ENCODE data around the gene SLC25A6.
"Not testable (repeated sequence)": the region's sequence is repeated elsewhere in the genome, so short reads cannot be mapped to it uniquely, and the experiment has no call there.

The SLC25A6 gene

DNA sequence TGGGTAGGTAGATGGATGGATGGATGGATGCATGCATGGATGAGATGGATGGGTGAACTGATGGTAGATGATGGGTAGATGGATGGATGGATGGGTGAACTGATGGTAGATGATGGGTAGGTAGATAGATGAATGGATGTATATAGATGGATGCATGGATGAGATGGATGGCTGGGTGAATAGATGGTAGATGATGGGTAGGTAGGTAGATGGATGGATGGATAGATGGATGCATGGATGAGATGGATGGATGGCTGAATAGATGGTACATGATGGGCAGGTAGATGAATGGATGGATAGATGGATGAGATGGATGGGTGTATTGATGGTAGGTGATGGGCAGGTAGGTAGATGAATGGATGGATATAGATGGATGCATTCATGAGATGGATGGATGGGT, 15.1 kb upstream of the SLC25A6 start:
- TF ChIP-seq, protein P1, sequence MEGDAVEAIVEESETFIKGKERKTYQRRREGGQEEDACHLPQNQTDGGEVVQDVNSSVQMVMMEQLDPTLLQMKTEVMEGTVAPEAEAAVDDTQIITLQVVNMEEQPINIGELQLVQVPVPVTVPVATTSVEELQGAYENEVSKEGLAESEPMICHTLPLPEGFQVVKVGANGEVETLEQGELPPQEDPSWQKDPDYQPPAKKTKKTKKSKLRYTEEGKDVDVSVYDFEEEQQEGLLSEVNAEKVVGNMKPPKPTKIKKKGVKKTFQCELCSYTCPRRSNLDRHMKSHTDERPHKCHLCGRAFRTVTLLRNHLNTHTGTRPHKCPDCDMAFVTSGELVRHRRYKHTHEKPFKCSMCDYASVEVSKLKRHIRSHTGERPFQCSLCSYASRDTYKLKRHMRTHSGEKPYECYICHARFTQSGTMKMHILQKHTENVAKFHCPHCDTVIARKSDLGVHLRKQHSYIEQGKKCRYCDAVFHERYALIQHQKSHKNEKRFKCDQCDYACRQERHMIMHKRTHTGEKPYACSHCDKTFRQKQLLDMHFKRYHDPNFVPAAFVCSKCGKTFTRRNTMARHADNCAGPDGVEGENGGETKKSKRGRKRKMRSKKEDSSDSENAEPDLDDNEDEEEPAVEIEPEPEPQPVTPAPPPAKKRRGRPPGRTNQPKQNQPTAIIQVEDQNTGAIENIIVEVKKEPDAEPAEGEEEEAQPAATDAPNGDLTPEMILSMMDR (conservative IDR thresholded peaks at IDR 0.05) = no peak
- TF ChIP-seq ZFX (IDR thresholded peaks at IDR 0.05) = no peak

DNA sequence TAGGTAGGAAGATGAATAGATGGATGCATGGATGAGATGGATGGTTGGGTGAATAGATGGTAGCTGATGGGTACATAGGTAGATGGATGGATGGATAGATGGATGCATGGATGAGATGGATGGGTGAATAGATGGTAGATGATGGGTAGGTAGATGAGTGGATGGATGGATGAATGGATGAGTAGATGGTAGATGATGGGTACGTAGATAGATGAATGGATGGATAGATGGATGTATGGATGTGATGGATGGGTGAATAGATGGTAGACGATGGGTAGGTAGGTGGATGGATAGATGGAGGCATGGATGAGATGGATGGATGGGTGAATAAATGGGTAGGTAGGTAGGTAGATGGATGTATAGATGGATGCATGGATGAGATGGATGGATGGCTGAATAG, 13.9 kb upstream of the SLC25A6 start:
- H3K27ac ChIP-seq = not testable (repeated sequence)

More for the DNA sequence above, 15.1 kb upstream of the SLC25A6 start:
- no peak overlapping the region for H3K27ac ChIP-seq

DNA sequence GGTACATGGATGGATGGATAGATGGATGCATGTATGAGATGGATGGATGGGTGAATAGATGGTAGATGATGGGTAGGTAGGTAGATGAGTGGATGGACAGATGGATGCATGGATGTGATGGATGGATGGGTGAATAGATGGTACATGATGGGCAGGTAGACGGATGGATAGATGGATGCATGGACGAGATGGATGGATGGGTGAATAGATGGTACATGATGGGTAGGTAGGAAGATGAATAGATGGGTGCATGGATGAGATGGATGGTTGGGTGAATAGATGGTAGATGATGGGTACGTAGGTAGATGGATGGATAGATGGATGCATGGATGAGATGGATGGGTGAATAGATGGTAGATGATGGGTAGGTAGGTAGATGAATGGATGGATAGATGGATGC, 12.0 kb upstream of the SLC25A6 start:
- not testable (repeated sequence) for H3K27ac ChIP-seq

DNA sequence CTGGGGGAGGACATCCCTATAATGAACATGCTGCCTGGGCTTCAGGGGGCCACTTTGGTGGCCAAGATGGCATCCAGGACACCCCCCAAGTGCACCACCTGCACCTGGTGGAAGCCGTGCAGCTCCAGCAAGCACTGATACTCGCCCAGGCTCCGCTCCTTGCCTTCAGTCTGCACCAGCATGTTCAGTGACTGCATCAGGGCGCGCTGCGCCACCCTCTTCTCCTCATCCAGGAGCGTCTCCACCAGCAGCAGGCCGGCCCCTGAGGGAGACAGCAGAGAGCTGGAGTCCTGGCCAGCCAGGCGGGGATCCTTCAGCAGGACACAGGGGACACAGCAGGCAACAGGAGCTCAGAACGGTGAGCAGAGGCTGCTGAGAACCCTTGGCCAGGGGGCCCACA, 11.3 kb upstream of the SLC25A6 start:
- H3K27ac ChIP-seq = no peak overlapping the region
- TF ChIP-seq ZFX (IDR thresholded peaks at IDR 0.05) = no peak
- TF ChIP-seq, protein P1 (conservative IDR thresholded peaks at IDR 0.05) = no peak

DNA sequence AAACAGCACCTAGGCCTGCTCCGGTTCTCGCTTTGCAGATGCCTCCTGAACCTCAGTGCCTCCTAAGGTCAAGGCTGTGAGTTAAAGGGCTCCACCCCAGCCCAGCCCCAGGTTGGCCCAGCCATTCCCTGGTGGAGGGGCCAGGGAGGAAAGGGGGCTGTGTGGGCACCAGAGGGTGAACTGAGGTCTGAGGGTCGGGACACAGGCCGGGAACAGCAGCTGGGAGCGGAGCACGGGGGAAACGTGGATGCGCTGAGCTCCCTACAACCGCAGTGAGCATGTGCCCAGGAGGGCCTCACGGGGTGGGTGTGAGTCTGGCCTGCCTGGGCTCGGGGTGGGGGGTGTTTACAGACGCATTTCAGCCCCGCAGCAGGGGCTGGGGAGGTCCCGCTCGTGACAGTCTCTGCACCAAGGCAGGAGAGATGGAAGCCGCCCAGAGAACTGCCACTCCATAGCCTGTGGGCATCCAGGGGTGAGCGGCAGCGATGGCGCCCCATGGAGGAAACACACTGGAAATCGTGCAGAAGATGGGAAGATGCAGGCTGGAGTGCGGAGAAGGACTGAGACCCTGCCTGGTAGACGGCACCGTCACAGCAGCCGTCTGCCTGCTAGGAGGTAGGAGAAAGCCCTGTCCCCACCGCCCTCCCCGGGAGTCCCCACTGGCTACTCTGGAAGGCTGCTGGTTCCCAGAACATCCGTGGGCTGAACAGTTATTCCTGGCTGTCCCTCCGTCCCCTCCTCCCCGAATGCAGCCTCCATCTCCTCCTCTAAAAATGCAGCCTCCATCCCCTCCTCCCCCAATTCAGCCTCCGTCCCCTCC, 9.9 kb upstream of the SLC25A6 start:
- TF ChIP-seq, protein P1 (conservative IDR thresholded peaks at IDR 0.05) = no peak
- no peak for TF ChIP-seq ZFX (IDR thresholded peaks at IDR 0.05)
- H3K27ac ChIP-seq = no peak overlapping the region

DNA sequence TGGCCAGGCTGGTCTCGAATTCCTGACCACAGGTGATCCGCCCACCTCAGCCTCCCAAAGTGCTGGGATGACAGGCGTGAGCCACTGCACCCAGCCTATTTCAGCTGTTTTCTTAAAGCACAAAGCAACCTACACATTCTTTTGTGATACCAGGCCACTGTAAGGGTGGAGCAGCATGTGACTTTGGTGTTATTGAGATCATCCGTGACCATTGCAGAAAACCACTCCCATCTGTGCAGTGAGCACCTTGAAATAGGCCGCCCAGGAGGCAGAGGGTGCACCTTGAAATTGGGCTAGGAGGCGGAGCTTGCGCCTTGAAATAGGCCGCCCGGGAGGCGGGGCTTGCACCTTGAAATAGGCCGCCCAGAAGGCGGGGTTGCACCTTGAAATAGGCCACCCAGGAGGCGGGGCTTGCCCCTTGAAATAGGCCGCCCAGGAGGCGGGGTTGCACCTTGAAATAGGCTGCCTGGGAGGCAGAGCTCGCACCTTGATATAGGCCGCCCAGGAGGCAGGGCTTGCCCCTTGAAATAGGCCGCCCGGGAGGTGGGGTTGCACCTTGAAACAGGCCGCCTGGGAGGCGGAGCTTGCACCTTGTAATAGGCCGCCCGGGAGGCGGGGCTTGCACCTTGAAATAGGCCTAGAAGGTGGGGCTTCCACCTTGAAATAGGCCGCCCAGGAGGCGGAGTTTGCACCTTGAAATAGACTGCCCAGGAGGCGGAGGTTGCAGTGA, 9.0 kb upstream of the SLC25A6 start:
- no peak overlapping the region for H3K27ac ChIP-seq
- TF ChIP-seq, protein P1 (conservative IDR thresholded peaks at IDR 0.05) = no peak
- TF ChIP-seq ZFX (IDR thresholded peaks at IDR 0.05) = no peak

DNA sequence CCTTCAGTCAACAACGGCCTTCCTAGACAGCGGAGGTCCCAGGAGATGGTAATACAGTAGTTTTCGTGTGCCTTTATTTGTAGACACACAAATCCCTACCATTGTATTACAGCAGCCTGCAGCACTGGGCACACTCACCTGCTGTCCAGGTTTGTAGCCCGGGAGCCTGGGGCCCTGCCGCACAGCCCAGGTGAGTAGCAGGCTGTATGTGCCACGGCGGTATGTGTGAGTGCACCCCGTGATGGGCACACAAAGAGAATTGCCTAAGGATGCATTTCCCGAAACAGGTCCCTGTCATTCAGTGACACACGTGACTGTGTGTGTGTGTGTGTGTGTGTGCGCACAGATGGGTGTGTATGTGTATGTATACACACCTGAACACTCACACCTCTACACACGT, 8.1 kb upstream of the SLC25A6 start:
- H3K27ac ChIP-seq = no peak overlapping the region
- TF ChIP-seq, protein P1 (conservative IDR thresholded peaks at IDR 0.05) = no peak

DNA sequence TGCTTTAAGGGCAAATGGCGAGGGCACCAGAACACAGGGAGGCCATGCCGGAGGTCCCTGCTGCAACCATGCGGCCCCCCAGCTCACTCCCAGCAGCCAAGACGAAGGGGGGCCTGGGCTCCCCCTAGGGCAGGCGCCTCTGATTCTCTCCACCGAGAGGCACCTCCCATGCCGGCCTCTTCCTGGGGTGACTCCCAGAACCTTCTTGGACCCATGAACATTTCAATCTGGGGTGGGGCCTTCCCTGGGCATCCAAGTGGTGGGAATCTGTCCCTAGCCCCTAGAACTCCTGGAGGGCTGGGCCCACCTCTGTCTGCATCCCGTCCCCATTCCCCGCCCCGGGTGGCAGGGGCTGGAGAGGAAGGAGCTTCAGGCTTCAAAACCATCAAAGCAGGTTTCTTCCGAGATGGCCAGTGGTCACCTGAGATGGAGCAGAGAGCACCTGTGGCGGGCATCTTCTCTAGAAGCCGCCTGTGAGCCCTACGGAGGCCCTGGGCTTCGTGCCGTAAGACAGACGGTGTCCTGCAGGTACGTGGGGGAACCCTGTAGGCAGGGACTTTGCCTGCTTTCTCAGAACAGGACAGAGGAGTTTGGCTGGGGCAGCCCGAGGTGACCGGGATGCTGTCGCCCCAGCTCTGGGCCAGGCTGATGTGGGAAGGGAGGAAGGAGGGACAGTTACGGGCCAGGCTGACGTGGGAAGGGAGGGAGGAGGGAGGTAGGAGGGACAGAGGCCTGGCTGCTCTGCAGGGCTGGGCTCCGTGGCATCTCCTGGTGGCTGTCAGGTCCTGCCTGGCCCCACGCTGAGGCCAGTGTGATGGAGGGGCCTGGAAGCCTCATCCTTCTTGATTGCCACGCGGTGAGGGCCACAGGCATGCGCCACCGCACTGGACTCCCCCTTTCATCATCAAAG, 6.8 kb upstream of the SLC25A6 start:
- TF ChIP-seq, protein P1 (conservative IDR thresholded peaks at IDR 0.05) = no peak
- no peak for TF ChIP-seq ZFX (IDR thresholded peaks at IDR 0.05)
- H3K27ac ChIP-seq = no peak overlapping the region
